Kidney tubule cell (primary cell): ENCODE data around the gene CD69.

ENCODE experiments used
- DNase-seq: peaks from one replicate; pipeline ENCODE4 v3.0.0-alpha.2; 2018; ENCODE audit warnings: low spot score

The CD69 gene

GRCh38 chr12:9760699-9761418, at the start of gene CD69:
Gene CD69, minus strand, starts transcription at chr12:9760901. Its CDS starts 81 bp downstream, at chr12:9760820.
- DNase-seq, result peak; percentile 72

DNA sequence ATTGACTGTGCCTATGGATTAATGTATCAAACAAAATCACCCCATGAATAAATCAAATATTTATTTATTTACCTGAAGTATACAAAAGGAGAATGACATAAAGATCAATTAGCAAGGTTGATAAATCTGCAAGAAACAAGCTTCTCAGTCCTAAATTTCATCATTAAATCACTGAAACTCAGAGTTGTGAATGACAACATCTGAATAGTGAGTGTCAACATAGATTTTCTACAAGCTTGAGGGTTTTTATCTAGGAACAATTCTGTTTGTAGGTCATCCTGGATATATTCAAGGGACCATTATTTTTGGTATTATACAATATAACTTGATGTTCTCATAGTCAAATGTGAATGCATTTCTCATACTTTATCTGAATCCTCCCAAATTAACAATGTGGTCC, 49.2 kb upstream of the CD69 start:
- no peak for DNase-seq

DNA sequence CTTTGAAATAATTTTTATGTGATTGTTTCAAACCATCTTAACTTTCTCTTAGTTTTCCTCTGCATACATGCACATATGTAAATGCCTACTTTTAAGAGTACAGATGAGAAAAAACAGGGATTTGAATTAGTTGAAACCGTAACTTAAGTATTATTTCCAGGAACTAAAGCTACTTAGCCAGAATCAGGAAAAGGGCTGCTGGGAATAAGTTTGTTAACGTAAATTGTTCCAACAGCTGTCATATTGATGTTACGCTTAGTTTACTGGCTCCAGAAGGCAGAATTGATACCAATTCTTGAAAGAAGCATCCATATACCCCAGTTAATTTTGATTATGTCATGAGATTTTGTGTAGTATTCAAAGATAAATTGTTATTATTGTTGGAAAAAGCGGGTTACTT, 48.6 kb upstream of the CD69 start:
- DNase-seq, result no peak

DNA sequence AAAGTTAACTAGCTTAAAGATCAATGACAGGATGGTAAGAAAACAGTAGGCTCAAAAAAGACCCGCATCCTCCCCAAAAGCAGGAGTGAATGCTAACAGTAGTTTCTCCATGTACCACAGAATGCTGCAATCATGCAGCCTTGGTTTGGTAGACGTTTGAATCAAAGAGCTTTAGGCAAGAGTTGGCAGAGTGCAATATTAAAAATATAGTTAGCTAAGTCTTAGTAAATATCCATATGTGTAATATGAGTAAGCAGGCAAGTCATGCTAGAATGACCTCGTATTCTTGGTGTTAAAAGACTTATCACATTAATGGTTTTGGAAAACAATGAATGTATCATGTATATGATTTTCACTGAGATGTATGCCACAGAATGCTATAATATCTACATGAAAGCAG, 47.8 kb upstream of the CD69 start:
- DNase-seq, result no peak

- no peak for DNase-seq
Observed at GRCh38 chr12:9806714-9807113, 46.0 kb upstream of the CD69 start.

DNA sequence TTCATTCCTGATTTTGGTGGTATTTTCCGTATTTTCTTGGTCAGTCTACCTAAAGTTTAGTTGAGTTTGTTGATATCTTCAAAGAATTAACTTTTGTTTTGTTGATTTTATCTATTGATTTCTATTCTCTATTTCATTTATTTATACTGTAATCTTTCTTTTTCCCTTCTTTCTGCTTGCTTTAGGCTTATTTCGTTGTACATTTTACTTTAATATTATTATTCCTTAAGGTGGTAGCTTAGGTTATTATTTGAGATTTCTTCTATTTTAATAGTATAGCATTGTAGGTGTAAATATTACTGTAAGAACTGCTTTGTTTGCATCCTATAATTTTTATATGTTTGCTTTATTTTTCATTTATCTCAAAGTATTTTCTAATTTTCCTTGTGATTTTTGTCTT, 45.2 kb upstream of the CD69 start:
- DNase-seq, result no peak

GRCh38 chr12:9799961-9800360, 39.3 kb upstream of the CD69 start:
- DNase-seq, result no peak

GRCh38 chr12:9797722-9798619, 37.3 kb upstream of the CD69 start:
- DNase-seq, result peak; percentile 84

- DNase-seq, result no peak
Observed at GRCh38 chr12:9796971-9797370, 36.3 kb upstream of the CD69 start.

DNA sequence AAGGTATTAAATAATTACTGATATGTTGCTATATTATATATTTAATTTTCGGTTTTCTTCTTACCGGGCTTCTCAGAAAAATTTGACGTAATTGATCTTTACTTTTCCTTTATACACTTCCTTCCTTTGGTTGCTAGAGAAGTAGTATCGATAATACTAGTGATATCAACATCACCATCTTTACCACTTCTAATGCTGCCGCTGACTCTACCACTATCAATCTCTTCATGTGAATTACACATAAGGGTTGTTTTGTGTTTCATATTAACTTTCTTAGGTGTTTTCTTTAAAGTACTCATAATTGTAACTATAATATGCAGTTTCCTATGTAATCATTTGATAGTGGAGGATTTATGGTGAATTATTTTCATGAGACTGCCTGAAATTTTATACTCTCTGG, 35.6 kb upstream of the CD69 start:
- no peak for DNase-seq

DNA sequence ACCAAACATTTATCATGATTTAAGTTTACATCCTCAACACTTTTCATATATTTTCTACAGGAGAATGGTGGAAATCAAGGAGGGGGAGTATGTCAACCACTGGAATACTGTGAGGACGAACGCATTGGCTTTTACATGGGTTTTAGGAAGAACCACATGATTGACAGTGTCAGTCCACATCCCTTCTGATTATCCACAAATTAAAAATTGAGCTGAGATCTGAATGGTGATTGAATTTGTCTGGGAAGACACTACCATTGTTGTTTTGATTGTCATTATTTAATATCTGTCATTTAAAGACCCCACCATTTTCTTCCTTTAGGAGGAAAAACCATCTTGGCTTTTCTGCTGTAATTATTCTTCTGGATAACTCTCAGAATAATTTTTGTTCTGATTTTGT, 35.2 kb upstream of the CD69 start:
- DNase-seq, result no peak

- no peak for DNase-seq
Observed at GRCh38 chr12:9794484-9795093, 33.9 kb upstream of the CD69 start.

DNA sequence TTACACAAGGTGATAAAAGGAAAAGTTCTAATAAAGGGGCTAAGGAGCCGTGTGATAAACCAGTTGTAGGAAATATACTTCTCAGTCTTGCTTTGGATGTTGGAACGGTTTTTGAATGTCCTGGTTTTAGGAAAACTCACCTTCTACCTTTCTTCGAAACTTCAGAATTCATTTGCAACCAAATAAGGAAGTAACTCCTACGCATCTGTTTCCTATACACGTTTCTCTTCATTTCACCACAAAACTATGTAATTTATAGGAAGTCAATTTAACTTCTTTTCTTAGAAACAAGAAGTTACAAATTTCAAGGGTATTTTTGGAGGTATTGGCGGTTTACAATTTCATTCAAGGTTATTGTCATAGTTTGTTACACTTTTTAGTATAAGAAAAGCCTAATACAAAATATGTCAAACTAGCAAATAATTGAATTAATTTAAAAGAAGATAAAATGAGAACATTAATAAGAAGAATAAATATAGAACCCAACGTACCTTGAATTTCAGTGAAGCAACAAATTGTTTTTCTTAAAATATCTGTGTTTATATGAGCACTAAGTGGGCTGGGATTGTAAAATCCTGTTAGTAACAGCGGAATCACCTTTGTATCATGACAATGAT, 33.2 kb upstream of the CD69 start:
- DNase-seq, result no peak

GRCh38 chr12:9792961-9793617, 32.4 kb upstream of the CD69 start:
- DNase-seq, result no peak

- no peak for DNase-seq
Observed at GRCh38 chr12:9792185-9792900, 31.6 kb upstream of the CD69 start.

DNA sequence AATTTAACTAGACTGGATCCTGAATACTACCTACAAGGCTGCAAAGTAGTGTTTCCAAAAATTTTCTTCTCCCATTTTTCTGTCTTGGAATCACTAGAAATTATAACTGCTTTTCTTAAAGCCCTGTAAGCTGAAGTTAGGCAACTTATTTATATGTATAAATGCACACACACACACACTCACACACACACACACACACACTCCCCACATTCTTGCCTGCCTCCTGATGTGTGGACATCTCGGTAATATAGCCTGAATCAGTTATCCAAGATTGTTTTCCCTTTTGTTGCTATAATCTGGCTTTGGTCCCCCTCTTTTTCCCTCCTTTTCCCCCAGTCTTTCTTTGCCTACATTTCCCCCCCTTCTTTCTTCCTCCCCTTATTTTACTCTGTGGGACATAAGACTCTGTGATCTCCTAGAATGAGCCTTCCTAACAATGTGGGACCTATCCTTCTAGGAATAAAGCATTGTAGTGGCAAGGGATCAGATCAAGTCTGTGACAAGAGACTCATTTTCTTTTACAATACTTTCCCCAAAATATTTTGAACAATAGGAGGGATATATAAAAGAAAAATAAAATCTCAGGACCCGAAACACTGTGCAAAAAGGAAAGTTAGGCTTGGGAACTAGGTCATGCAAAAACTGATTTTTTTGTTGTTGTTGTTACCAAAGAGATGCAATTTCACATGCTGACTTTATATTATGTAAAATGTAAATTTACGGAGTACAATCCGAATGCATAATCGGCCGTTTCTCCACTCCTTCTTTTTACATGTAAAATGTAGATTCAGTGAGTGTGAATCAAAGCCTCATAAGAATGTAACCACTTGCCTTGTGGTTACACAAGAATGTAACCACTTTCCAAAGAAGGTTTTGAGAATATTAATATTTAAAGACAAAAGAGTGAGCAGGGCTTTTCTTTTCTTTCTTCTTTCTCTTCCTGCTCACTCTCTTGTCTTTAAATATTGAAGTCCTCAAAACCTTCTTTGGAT, 26.3 kb upstream of the CD69 start:
- DNase-seq, result peak; percentile 13

DNA sequence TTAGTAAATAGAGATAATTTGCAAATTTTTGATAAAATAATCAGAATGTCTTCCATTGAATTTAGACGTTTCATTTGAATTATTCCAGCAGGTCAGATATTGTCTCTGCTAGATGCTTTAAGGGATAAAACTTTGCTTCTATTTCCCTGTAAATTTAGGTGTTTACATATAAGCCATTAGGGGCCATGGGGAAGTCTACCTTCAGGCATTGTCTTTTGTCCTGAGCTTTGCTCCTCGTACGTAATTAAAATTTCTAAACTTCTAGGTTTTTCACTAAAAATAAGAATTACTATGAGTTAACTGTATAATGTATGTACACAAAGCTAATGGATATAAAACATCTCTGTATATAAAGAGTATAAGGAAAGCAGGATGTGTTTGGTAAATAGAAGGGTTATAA, 24.1 kb upstream of the CD69 start:
- DNase-seq, result no peak

- no peak for DNase-seq
Observed at GRCh38 chr12:9784326-9784725, 23.6 kb upstream of the CD69 start.

DNA sequence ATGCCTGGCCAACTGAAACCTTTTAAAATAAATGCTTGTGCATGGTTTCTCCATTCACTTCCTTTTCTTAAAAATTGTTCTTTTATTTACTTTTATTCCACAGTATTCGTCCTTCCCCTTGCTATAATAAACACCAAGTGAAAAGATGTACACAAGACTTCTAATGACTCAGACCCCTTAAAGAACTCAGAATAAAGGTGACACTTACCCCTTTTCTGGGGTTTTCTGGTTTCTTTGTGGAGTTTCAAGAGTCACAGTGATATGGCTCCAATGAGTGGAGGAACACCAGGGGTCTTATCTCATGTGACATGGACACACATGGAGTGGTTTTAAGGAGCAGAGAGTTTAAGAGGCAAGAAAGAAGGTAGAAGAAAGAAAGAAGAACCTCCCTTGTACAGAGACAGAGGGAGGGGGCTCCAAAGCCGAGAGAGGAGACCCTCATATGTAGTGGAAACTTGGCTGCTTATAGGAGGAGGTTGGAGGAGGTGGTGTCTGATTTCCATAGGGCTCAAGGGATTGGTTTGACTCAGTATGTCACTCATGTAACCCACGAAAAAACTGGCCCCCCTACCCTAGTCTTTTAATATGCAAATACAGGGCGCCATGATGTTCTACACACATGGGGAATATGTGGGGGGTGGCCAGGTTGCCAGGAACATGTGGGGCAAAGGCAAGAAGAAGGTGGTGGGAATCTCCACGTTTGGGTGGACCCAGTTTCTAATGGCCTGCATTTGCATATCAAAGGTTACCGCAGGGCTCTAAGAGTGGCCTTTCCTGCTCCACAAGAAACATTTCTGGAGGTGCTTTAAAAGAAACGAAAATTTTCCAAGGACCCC, 22.1 kb upstream of the CD69 start:
- no peak for DNase-seq
